Calu3 (cell line): ENCODE measurements around the gene PLA2G2D. TPM values are rescaled to one million over a fixed set of nuclear protein-coding genes. Genes with fewer than 3 reads are reported as not detected.

Experiments used
- BruUV-seq: library from RNA; stranded (reverse); fragments of 400-500 nt; replicated peaks from 2 replicates; lab custom pipeline; 2021; lab: Mats Ljungman, UMichigan
- CTCF ChIA-PET: fragments of 300-600 bp; sonication (Branson Sonifier 250); formaldehyde crosslinking; loops from one replicate; lab custom pipeline; 2022; ENCODE audit warnings: antibody characterized with exemption; lab: Charles Lee
- DNase-seq: peaks from one replicate; pipeline ENCODE4 v3.0.0; 2022
- H3K27ac Mint-ChIP-seq: one replicate; pipeline ENCODE4 v1.8.0; 2022; ENCODE audit warnings: mixed read lengths; ENCODE audit not compliant: unreplicated experiment
- H3K27me3 Mint-ChIP-seq: one replicate; pipeline ENCODE4 v1.8.0; 2022; ENCODE audit warnings: mixed read lengths; ENCODE audit not compliant: unreplicated experiment
- H3K36me3 Mint-ChIP-seq: one replicate; pipeline ENCODE4 v1.8.0; 2022; ENCODE audit warnings: mild to moderate bottlenecking, moderate library complexity, mixed read lengths; ENCODE audit not compliant: insufficient read depth, unreplicated experiment
- H3K4me1 Mint-ChIP-seq: one replicate; pipeline ENCODE4 v1.8.0; 2022; ENCODE audit warnings: mild to moderate bottlenecking, low read depth, mixed read lengths; ENCODE audit not compliant: unreplicated experiment
- H3K4me3 Mint-ChIP-seq: one replicate; pipeline ENCODE4 v1.8.0; 2022; ENCODE audit warnings: mild to moderate bottlenecking, low read depth, moderate library complexity, mixed read lengths; ENCODE audit not compliant: unreplicated experiment
- H3K9me3 Mint-ChIP-seq: one replicate; pipeline ENCODE4 v1.8.0; 2022; ENCODE audit warnings: low read depth, mixed read lengths; ENCODE audit not compliant: unreplicated experiment
- intact Hi-C: fragments of 100-400 bp; cut with micrococcal nuclease; formaldehyde crosslinking; loops from one replicate; pipeline ENCODE4 v1.10.0; 2022; ENCODE audit not compliant: unreplicated experiment
- total RNA-seq: library from RNA; stranded (reverse); gene quantifications from 2 replicates; pipeline ENCODE4 v1.2.3, GENCODE V29; 2022
- TF ChIP-seq, protein P1 (sequence below): fragments of 200-600 bp; IDR thresholded peaks from one replicate; pipeline ENCODE4 v1.8.0; 2022; ENCODE audit warnings: antibody characterized with exemption; ENCODE audit not compliant: unreplicated experiment

The PLA2G2D gene
- total RNA-seq, 1 experiment from 2014 or later, result not detected

DNA sequence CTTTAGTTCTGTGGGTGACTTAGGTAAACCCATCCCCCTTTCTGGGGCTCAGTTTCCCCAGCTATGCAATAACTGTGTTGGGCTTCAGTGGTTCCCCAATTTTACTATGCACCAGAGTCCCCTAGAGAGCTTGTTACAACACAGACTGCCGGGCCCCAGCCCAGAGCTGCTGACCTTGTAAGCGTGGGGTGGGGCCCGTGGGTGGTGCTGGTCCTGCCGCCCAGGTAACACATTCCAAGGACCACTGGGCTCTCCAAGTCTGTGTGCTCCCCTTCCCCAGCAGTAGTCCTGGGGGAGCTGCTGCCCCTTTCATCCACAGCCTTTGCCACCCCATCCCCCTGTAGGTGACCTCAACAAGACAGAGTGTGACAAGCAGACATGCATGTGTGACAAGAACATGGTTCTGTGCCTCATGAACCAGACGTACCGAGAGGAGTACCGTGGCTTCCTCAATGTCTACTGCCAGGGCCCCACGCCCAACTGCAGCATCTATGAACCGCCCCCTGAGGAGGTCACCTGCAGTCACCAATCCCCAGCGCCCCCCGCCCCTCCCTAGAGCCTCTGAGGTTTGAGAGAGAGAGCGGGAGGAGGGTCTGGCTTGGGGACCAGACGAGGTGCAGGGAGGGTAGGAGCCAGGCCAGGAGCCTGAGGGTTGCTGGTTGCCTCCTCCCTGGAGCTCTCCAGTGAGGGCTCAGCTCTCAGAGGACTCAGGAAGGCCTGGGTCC, 28.7 kb upstream of the PLA2G2D start:
- intact Hi-C loops, result no loop called here
- Mint-ChIP-seq H3K9me3 (no peaks in the 10 kb centered on the region), H3K4me3 (no peak overlapping the region), H3K4me1 (no peaks in the 10 kb centered on the region), H3K27ac (no peak overlapping the region), H3K27me3 (no peaks in the 10 kb centered on the region), H3K36me3 (peaks cover 6% of the 10 kb centered on the region)
- no TSS peak for BruUV-seq
- TF ChIP-seq, protein P1, sequence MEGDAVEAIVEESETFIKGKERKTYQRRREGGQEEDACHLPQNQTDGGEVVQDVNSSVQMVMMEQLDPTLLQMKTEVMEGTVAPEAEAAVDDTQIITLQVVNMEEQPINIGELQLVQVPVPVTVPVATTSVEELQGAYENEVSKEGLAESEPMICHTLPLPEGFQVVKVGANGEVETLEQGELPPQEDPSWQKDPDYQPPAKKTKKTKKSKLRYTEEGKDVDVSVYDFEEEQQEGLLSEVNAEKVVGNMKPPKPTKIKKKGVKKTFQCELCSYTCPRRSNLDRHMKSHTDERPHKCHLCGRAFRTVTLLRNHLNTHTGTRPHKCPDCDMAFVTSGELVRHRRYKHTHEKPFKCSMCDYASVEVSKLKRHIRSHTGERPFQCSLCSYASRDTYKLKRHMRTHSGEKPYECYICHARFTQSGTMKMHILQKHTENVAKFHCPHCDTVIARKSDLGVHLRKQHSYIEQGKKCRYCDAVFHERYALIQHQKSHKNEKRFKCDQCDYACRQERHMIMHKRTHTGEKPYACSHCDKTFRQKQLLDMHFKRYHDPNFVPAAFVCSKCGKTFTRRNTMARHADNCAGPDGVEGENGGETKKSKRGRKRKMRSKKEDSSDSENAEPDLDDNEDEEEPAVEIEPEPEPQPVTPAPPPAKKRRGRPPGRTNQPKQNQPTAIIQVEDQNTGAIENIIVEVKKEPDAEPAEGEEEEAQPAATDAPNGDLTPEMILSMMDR, result no peak
- CTCF ChIA-PET, result no interaction called here
- DNase-seq, result no peak

DNA sequence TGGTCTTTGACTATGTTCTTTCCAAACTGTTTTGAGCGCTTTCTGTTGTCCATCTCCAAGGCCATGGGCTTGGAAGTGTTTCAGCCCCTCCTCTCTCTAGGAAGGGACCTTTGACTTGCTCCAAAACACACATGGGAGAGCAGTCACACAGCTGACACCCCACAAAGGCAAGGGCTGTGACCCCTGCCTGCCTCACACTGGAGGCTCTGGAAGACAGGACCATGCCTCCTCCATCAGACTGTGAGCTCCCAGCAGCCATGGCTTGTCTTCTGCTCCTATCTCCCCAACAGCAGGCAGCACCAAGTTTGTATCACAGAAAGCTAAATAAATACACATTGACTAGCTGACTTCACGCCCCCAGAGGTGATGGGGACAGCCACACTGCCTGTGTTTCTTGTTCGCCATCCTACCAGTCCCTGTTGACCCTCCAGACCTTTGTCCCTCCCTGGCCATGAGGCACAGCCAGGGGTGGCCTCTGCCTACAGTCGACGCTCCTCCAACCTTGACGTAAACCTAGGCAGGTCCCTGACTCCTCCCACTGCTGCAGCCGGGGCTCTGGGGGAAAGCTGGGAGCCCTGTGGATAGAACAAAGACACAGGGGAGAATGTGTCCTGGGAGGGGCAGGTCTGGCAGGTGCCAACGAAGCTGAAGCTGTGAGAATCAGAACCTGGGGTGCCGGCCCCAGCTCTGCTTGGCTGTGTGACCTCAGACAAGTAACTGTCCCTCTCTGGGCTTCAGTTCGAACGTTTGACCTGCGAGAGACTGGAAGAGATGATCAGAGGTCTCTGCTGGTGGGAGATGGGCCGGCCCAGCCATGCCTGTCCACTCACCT, 24.6 kb upstream of the PLA2G2D start:
- TF ChIP-seq, protein P1, result no peak
- Mint-ChIP-seq H3K9me3 (no peaks in the 10 kb centered on the region), H3K27me3 (no peaks in the 10 kb centered on the region), H3K36me3 (no peaks in the 10 kb centered on the region), H3K4me3 (no peak overlapping the region), H3K4me1 (peaks cover under 1% of the 10 kb centered on the region), H3K27ac (no peak overlapping the region)
- CTCF ChIA-PET, result interaction anchor here (0.7 kb wide), 1 partner anchor 20 kb away, joined by 4 read pairs; no protein-coding TSS in a partner anchor
- intact Hi-C loops, result no loop called here
- no peak for DNase-seq
- no TSS peak for BruUV-seq

DNA sequence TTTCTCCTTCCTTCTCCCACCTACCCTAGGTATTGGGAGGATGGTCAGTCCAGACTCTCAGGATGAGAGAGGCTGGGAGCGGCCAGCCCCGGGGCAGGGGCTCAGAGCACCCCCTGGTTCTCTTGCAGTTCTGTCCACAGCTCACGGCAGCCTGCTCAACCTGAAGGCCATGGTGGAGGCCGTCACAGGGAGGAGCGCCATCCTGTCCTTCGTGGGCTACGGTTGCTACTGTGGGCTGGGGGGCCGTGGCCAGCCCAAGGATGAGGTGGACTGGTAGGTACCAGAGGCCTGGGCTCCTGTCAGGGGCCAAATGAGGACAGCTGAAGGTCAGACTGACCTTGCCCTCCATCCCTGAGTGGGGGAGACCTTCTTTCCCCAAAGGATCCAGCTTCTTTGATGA, 24.0 kb upstream of the PLA2G2D start:
- H3K27ac Mint-ChIP-seq, result no peak overlapping the region
- intact Hi-C loops, result no loop called here
- peaks cover 7% of the 10 kb centered on the region for H3K4me1 Mint-ChIP-seq
- H3K4me3 Mint-ChIP-seq, result no peak overlapping the region
- no peak for DNase-seq
- no peaks in the 10 kb centered on the region for H3K9me3 Mint-ChIP-seq
- CTCF ChIA-PET, result no interaction called here
- no TSS peak for BruUV-seq
- TF ChIP-seq, protein P1, result no peak
- H3K36me3 Mint-ChIP-seq, result no peaks in the 10 kb centered on the region
- no peaks in the 10 kb centered on the region for H3K27me3 Mint-ChIP-seq

DNA sequence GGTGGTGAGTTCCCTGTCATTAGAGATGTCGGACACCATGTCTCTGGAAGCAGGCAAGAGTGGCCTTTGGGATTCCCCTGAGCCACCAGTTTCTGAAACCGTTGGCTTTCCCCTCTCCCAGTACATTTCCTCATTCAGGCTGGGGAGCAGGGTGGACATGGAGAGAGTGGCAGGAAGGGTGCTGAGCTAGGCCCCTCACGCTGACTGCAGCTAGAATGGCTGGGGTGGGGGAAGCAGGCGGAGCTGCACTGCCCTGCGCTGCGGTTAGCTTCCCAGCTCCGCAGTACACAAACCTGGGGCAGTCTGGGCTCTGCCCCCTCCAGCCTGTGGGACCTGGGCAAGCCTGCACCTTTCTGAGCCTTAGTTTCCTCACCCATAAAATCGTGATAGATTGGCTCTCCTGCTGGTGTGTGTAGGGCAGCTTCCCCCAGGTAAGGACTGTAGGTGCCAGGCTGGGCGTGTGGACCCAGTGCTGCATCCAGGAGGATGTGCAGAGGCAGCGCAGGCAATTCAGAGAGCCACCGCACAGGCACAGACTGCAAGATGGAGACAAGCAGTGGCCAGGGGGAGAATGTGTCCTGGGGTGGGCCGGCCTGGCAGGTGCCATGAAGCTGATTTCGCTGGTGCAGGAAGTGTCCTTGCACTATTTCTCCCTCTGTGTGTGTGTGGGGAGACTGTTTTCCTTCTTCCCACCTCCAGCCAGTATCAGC, 22.8 kb upstream of the PLA2G2D start:
- no peaks in the 10 kb centered on the region for H3K9me3 Mint-ChIP-seq
- H3K27ac Mint-ChIP-seq, result no peak overlapping the region
- TF ChIP-seq, protein P1, result no peak
- H3K4me1 Mint-ChIP-seq, result peaks cover 19% of the 10 kb centered on the region
- BruUV-seq, result no TSS peak
- H3K36me3 Mint-ChIP-seq, result peaks cover 2% of the 10 kb centered on the region
- DNase-seq, result no peak
- intact Hi-C loops, result no loop called here
- CTCF ChIA-PET, result no interaction called here
- no peaks in the 10 kb centered on the region for H3K27me3 Mint-ChIP-seq
- H3K4me3 Mint-ChIP-seq, result no peak overlapping the region
